ENCODE data around the gene SIRT7.
"Not testable (repeated sequence)": the region's sequence is repeated elsewhere in the genome, so short reads cannot be mapped to it uniquely, and the experiment has no call there.

Gene SIRT7

DNA sequence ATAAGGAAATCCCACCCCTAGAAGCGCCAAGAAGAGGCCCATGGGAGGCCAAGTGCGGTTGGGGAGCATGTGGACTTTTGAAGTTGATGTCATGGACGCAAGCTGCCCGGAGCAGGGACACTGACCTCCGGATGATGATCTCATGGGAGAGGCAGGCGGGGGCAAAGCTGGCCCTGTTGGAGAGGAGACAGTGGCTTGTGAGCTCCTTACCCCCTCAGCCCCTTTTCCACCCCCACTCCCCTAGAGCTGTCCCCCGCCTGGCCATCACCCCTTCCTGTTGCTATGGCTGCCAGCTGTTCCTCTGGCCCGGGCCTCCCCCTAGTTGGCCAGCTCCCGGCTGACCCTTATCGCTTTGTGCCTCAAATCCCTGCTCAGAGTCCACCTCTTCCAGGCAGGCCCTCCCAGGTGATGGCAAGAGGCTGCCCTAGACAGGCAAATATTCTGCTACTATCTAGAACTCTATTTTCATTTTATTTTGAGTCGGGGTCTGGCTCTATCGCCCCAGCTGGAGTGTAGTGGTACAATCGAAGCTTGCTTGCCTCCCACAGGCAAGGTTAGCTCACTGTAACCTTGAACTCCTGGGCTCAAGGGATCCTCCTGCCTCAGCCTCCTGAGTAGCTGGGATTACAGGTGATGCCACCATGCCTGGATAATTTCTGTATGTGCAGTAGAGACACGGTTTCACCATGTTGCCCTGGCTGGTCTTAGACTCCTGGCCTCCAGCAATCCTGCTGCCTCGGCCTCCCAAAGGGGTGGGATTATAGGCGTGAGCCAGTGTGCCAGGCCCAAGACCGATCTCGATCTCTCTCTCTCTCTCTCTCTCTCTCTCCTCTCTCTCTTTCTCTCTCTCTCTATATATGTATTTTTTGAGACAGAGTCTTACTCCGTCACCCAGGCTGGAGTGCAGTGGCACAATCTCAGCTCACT is 36.4 kb upstream of the SIRT7 start:
- DNase-seq = no peak

DNA sequence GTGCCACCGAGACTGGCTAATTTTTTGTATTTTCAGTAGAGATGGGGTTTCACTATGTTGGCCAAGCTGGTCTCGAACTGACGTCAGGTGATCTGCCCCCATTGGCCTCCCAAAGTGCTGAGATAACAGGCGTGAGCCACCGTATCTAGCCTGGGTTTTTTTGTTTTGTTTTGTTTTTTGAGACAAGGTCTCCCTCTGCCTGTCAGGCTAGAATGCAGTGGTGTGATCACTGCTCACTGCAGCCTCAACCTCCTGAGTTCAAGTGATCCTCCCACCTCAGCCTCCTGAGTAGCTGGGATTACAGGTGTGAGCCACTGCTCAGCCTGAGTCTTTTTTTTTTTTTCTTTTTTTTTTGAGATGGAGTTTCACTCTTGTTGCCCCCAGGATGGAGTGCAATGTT is 35.5 kb upstream of the SIRT7 start:
- not testable (repeated sequence) for DNase-seq

DNA sequence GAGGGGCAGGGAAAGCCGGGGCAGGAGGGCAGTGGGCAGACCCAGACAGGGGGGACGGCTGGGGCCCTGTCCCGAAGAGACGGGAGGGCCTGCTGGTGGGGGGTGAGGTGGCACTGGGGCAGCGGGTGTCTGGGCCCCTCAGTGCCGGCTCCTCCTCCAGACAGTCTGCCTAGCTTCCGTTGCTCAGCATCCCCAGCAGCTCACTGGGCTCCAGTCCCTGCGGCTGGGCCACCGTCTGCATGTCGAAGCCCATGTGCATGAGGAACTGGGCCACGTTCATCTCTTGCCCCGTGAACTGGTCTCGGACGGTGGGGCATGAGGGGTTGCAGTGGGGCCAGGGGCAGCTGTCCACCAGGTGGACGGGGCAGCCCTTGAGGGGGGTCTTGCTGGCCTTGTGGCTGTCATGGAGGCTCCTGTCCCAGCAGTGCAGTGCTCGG is 34.8 kb upstream of the SIRT7 start:
- DNase-seq = no peak

DNA sequence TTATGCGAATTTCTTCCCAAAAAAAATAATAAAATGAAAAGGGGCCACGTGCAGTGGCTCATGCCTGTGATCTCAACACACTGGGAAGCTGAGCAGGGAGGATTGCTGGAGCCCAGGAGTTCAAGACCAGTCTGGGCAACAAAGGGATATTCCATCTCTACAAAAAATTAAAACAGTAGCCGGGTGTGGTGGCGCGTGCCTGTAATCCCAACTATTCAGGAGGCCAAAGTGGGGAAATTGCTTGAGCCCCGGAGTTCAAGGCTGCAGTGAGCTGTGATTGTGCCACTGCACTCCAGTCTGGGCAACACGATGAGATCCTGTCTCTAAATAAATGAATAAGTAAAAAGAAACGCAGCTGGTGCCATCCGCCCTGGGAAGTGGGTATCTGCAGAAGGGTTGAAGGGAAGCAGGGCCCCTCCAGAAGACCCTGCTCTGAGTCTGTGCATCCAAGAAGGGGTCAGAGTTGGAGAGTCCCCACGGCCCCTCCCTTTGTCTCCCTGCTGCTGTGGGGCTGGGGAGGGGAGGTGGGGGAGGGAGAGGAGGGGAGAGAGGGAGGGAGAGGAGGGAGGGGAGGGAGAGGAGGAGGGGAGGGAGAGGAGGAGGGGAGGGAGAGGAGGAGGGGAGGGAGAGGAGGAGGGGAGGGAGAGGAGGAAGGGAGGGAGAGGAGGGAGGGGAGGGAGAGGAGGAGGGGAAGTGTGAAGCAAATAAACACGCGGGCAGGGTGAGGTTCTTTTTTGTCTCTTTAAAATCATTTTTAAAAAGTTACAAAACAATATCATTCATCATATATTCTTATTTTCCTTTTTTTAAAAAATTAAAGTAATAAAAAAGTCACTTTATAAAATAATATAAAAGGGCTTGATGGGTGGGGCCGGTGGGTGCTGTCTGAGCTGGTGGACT is 34.1 kb upstream of the SIRT7 start:
- DNase-seq = no peak

DNA sequence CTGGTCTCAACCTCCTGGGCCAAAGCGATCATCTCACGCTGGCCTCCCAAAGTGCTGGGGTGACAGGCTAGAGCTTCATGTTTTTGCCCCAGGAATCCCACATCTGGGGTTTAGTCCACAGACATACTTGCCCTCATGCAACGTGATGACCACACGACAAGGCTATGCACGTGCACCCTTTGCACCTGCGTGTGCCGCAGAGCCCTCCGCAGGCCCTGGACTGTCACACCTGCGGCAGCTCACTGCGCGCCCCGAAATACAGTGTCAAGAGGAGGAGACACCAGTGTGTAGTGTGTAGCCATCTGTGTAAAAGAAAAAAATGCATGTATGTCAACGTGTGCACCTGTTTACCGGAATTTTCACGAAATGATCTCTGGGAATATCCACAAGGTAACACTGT is 32.5 kb upstream of the SIRT7 start:
- DNase-seq = no peak

DNA sequence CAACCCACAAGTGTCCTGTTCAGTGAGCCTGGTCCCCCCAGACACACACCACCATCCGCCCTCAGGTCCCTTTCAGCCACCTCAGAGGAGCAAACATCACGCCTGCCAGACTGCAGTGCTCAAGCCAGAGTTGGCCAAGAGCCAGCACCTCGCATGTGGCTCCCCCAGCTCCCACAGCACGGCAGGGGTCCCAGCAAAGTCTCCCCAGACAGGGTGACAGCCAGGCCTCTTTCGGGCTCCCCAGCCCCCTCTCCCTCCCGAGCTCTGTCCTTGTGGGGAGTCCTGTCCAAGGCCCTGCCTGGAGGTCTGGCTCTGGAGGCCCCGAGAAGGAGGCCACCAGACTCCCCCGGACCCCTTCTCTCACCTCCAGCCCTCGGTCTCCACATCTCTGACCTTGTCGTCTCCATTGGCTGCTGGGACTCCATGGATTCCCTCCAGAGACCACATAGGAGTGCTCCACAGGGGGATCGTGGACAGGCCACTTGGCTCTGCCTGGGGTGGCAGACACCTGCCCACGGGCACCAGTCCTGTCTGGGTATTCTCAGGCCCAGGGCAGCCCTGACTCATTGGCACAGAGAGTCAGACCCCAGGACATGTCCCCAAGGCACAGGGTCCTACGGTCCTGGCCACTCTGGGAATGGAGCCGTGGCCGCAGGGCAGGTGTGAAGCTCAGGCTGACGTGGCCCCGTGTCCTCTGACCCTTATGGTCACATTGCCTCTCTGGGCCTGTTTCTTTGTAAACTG is 30.8 kb upstream of the SIRT7 start:
- DNase-seq = no peak

DNA sequence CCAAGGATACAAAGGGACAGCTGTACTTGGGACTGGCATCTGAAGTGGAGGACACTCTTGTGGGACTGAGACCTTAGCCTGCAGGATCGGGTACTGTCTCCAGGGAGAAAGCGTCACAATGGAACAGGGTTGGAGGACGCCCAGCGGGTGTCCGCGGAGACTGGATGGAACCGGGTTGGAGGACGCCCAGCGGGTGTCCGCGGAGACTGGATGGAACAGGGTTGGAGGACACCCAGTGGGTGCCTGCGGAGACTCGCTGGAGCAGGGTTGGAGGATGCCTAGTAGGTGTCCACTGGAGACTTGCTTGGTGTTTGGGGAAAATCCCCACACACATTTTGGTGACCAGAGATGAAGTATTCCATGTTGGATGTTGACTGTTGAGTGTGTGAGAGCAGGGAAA is 29.2 kb upstream of the SIRT7 start, which contains the start of gene MYADML2:
MYADML2 (minus strand) TSS at position 45 of the 400 bp plus-strand sequence. CDS start 5,492 bp downstream, outside the sequence.
- DNase-seq = no peak

DNA sequence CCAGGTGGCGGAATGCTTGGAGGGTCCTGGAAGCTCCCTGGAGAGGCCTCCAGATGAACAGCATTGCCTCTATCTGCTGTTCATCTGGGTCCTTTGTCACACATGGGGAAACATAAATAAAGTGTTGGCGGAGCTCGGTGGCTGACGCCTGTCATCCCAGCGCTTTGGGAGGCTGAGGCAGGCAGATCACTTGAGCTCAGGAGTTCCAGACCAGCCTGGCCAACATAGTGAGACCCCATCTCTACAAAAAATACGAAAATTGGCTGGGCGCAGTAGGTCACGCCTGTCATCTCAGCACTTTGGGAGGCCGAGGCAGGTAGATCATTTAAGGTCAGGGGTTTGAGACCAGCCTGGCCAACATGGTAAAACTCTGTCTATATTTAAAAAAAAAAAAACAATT is 26.9 kb upstream of the SIRT7 start:
- no peak for DNase-seq

DNA sequence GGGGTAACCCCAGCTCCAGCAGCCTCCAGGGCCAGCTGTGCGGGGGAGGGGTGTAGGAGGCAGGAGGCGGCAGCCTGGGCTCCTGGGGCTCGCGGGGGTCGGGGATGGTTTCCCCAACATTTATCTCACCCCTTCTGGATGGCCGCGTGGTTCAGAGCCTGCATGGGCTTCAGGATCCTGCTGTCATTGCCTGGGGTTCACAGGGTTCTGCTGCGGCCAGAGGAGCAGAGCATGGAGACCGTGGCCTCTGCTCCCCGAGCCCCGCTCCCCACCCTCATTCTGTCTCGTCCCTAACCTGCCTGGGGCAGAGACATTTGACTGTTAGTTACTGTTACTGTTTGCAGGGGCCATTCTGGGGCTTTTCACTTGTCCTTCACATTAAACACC is 24.2 kb upstream of the SIRT7 start:
- DNase-seq = no peak

DNA sequence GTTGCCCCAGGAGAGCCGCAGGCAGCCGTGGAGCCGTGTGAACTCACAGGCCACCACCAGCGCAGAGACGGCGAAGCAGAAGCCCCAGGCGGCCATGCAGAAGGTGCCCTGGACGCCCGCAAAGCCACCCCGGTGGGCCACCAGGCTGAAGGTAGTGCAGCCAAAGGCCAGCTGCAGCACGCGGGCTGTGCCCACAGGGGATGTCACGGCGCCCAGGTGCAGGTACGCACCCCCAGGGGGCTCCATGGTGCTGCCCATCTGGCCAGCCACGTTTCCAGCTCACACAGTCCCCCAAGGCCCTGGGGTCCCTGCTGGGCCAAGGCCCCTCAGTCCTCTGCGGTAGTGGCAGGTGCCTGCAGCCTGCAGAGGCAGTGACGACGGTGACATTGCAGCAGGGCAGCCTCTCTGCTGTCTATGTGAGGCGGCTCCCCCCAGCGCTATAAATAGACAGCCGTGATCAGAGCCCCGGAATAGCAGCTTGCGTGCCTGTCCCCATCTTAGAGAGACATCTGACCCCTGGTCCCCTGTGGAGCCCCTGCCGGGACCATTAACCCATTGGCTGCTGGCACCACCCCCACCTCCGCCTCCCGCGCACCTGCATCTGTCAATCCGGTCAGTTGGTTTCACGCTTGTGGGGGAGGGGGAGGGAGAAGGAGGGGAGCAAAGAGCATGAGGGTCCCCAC is 23.6 kb upstream of the SIRT7 start:
- no peak for DNase-seq

DNA sequence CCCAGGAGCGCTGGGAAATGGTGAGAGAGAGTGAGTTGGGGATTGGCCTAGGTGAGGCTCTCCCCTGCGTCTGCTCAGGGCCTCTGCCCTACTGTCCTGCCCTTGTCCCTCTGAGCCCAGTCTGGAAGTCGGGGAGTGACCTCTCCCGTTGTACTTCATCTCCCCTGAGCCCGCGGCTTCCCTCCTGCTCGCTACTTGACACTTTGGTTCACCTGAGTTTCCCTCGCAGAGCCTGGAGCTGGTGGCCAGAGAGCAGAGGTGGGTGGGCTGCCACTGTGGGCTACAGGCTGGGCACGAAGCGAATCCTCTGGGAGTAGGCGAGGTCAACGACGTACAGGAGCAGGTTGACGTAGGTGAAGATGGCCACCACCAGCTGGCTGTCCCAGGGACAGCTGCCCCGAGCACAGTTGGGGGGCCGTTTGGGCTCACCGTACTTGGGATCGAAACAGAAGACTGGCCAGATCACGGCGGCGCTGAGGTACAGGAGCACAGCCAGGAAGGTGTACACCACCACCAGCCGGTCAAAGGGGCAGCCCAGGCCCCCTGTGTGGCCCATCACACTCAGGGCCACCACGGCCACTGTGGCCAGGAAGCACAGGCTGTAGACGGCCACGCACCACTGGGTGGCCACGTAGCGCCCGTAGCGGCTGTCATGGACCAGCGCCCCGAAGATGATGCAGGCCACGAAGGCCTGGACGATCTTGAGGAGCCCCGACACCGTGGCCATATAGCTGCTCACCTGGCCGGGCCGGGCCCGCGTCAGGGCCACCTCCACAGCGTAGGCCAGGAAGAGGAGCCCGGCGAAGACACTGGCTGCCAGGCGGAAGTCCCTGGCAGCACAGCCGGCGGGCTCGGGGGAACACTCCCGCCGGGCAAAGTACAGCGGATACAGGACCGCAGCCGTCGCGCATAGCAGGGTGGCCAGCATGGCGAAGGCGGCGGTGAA is 22.8 kb upstream of the SIRT7 start:
- DNase-seq = no peak

DNA sequence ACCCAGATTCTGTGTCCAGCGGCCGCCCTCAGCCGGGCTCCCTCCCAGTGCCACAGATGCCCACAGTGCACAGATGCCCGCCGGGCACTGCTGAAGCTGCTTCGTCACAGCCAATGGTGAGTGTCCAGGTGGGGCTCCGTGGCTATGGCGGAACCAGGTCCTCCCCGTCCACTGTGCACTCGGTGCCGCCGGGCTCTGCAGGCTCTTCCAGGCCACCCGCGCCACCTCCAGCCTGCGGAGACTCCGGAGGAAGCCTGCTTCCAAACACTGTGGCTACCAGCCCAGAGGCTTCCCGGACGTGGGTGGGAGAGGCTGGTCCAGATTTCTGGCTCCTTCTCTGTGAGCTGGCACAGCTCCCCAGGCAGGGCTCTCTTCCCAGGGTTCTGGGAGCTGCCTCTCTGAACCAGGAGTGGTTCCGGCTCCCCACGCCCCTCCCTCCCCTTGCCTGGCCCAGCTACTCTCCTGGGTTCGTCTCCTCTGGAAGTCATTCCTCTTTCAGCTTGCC is 22.0 kb upstream of the SIRT7 start:
- no peak for DNase-seq

DNA sequence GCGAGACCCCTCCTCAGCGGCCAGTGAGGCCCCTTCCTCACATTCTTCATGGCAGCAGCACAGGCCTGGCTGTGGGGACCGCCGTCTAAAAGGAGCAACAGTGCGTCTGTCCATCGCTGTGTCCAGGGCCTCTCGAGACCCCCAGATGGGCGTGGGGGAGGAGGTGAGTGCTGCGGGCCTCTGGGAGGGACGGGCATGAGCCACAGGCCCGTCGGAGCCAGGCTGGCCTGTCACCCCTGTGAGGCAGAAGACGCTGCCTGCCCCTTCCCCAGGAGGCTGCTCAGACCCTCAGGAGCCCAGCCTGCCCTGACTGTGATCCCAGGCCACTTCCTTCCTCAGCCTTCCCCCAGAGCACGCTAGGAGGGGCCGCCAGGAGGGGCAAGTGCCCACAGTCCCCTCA is 21.2 kb upstream of the SIRT7 start:
- no peak for DNase-seq

DNA sequence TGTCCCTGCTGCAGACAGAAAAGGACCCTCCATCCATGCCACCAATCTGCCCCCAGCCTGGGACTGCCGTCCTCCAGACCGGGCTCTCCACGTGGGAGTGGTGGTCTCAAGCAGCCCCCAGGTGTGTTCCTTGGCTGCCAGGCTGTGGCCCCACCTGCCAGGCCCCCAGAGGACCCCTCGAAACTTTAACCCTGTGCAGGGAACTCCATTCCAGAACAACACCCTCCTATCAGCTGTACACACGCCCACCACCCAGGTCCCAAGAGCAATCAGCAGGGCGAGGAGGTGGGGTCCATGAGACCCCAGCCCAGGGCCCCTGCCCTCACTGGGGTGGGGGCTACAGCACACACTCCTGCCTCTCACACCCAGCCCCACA is 17.7 kb upstream of the SIRT7 start:
- no peak for DNase-seq

DNA sequence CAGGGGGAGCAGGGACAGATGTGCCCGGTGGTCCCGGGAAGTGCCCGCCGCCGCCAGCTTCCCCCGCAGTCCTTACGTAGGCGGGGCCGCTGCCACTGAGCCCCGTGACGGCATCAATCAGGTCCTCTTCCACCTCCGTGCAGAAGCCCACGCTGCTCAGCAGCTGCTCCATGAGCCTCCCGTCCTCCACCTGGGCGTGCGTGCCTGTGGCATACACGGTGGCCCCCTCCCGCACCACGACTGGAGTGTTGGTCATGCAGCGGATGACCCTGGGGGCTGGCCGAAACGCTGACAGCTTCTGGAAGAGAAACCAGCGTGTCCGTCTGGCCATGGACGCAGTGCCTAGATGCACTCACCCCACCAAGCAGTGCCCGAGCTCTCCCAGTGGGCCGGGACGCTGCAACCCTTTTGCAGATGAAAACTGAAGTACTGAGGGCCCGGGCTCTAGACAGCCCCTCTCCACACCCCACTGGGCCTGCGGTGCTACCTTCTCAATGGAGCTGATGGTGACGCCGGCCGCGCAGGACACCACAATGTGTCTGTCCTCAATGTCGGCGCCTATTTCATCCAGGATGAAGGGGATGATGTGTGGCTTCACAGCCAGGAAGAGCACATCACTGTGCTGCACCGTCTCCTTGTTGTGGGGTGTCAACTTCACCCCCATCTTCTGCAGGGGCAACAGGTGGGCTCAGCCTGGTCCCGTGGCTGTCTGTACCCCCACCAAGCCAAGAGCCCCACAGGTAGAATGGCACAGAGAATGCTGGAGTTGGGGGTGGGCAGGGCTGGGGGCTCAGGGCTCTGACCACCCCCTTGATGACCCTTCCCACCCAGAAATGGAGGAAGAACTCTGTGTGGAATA is 17.1 kb upstream of the SIRT7 start:
- no peak for DNase-seq

DNA sequence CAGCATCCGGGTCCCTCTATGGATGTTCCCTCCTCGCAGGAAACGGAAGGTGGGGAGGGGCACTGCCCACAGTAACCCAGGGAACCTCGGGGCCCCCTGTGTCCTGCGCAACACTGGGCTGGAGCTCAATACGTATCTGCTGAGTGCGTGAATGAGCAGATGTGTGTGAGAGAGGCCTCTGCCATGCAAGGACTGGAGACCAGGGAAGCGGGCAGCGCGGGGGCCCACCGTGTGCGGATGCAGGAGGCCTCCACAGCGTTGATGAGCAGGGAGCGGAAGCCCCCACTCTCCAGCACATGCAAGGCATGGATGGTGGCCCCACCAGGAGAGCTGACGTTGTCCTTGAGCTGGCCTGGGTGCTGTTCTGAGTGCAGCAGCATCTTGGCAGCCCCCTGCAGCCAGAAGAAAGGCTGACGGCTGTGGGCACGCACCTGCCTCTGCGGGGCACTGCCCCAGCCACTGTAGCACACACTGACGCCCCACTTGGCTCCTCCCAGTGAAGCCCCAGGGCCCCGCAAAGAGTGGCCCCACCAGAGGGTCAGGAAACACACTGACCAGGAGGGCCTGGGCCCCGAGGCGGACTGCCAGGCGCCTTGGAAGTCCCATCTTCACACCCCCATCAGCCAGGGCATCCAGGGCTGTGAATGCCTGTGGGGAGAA is 16.3 kb upstream of the SIRT7 start:
- DNase-seq = no peak

DNA sequence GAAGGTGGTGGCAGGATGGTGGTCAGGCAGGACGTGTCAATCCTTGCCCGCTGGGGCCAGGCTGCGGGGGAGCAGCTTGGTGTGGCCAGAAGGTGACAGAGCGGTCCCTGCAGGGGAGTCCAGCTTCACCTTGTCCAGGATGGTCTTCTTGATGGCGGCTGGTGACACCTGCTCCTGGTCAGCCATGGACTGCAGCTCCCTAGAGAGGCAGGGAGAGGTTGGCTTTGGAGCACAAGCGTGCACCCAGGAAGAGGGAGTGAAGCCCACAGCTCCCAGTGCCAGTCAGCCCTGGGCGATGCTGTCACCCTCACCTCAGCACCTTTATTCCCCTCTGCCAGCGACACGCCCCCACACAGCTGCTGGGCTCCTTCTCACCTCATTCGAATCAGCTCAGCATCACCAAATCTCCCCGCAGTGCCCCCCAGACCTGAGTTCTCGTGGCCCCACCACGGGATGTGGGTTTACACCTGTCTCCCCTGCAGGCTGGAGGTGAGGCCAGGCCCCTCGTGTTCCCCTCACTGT is 15.3 kb upstream of the SIRT7 start:
- no peak for DNase-seq

DNA sequence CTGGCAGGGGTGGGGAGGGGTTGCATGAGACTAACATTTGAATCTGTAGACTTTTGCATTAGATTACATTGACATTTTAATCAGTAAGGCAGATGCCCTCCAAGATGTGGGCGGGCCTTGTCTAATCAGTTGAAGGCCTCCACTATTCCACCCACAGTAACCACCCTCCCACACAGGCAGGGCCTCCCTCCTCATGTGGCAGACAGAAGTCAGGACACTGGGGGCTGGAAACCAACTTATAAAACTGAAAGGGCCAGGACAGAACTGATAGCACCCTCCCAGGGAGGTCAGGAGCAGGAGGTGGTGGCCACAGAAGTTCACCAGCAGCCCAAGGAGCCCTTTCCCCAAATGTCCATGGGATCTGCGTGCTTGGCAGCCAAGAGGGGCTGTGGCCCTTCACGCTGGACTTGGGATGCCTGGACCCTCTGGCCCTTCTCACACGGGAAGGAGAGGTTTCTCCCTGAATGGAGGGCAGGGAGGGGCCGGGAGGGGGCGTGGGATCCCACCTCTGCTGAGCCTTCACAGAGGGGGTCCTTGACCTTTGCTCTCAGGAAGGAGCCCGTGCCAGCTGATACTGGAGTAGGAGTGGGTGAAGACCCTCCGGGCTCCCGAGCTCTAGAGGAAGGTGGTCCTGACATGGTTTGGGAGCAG is 14.5 kb upstream of the SIRT7 start:
- DNase-seq = no peak

Data from T-helper 1 cell (primary cell).